Heart left ventricle (tissue), 16 donors: ENCODE data around the gene NUAK2. TPM values are rescaled to one million over a fixed set of nuclear protein-coding genes. Genes with fewer than 3 reads are reported as not detected.

ENCODE experiments used
- ATAC-seq, 4 donors: fragments of 200-7000 bp; cut with Tn5 transposase; one replicate each; pipeline ENCODE4 v1.9.1; 2020 to 2022; ENCODE audit warnings: moderate library complexity in 4 of 4, mild to moderate bottlenecking in 3 of 4, moderate number of reproducible peaks in 1 of 4
- DNase-seq, 5 donors: peaks; one replicate each; pipeline ENCODE4 v3.0.0-alpha.2; 2020
- H3K27ac ChIP-seq, 12 donors: fragments of 200-600 bp; sonication (generic) in 4 of 12; one replicate each; pipeline versions ENCODE4 v1.5.0 to v1.8.0; 2016 to 2022; ENCODE audit warnings: mild to moderate bottlenecking in 2 of 12
- H3K27me3 ChIP-seq, 9 donors: fragments of 200-600 bp; sonication (generic) in 2 of 9; one replicate each; pipeline versions ENCODE4 v1.5.1 to v1.8.0; 2016 to 2022; ENCODE audit warnings: mild to moderate bottlenecking in 3 of 9
- H3K36me3 ChIP-seq, 9 donors: fragments of 200-600 bp; sonication (generic) in 2 of 9; one replicate each; pipeline versions ENCODE4 v1.5.0 to v1.8.0; 2018 to 2022; ENCODE audit warnings: mild to moderate bottlenecking in 2 of 9
- H3K4me1 ChIP-seq, 12 donors: fragments of 200-600 bp; sonication (generic) in 4 of 12; one replicate each; pipeline versions ENCODE4 v1.5.0 to v1.8.0; 2016 to 2022; ENCODE audit warnings: mild to moderate bottlenecking in 3 of 12
- H3K4me3 ChIP-seq, 12 donors: fragments of 200-600 bp; sonication (generic) in 4 of 12; one replicate each; pipeline versions ENCODE4 v1.5.0 to v1.8.0; 2017 to 2022; ENCODE audit warnings: mild to moderate bottlenecking in 9 of 12, moderate library complexity in 4 of 12
- H3K9me3 ChIP-seq, 12 donors: fragments of 200-600 bp; sonication (generic) in 4 of 12; one replicate each; pipeline versions ENCODE4 v1.5.0 to v1.8.0; 2016 to 2022; ENCODE audit warnings: mild to moderate bottlenecking in 1 of 12
- POLR2A ChIP-seq, 2 donors: fragments of 450-650 bp; IDR thresholded peaks; one replicate each; pipeline ENCODE4 v1.6.1; 2017; ENCODE audit warnings: antibody characterized with exemption in 2 of 2, mild to moderate bottlenecking in 2 of 2, moderate library complexity in 2 of 2
- WGBS, 4 donors: extraction: QIAGEN DNeasy Blood & Tissue Kit in 2 of 4; methylation state at CpG; one replicate each; pipeline versions ENCODE4 v1.1.5 to v1.1.7; 2013 to 2018; 5-methylcytosine and 5-hydroxymethylcytosine counted together
- intact Hi-C, 10 donors: fragments of 100-400 bp; cut with DNase I; formaldehyde crosslinking; loops; one replicate each; pipeline versions ENCODE4 v1.11.1 to v1.14.2; 2022
- polyA plus RNA-seq, 2 donors: library from polyadenylated mRNA; stranded (reverse); fragments of 200-250 nt; gene quantifications; one replicate each; pipeline ENCODE4 v1.2.3, GENCODE V29; 2013
- total RNA-seq, 9 donors: library from RNA; depleted of rRNA in 2 of 9; stranded (reverse); fragments of >200 nt in 2 of 9; fragmentation: NEBNext Ultra II Directional in 3 of 9; extraction: Animal tissue kit (Norgen Biotek cat#: 25700) in 3 of 9; gene quantifications; one replicate each; pipeline versions ENCODE4 v1.1.0 to v1.2.4, GENCODE V29; 2016 to 2023
- TF ChIP-seq, protein P1 (sequence below), 12 donors: fragments of 200-600 bp; sonication (generic) in 4 of 12; IDR thresholded peaks; one replicate each; pipeline versions ENCODE4 v1.5.0 to v1.8.0; 2018 to 2022; ENCODE audit warnings: antibody characterized with exemption in 12 of 12, mild to moderate bottlenecking in 5 of 12
- donor health status: ischemic (EF 13 %, LVEDD 7.1; RV severe dilation, severe dysfunction).
- donor health status: healthy with polysubstance abuse.
- donor health status: DM: no; HTN: yes; CAD: no.
- donor health status: DM: no; HTN: no; CAD: no.
- donor health status: ischemic (EF 25% LVEDD 6.9; RV normal size, moderate dysfunction).
- donor health status: ischemic (EF 25% LVEDD 5.7; RV mildly dilated, moderate dysfunction).
- donor health status: healthy.
- donor health status: DM: yes; HTN: yes; CAD: no.
- donor health status: ischemic (EF 35%, LVEDD 5.7; RV mildly dilated, moderate dysfunction).
- donor health status: nonischemic (EF 11% LVEDD 7.7; RV severe dilation, severe dysfunction).
- donor health status: DM: yes; HTN: yes; CAD: no.
- donor health status: PGD.
- donor health status: ischemic (EF 29% LVEDD 5.4; RV normal size, mild dysfunction).
- donor health status: nonischemic (EF 23%, LVEDD 6.1; RV moderate dilation, normal function).

The NUAK2 gene
- total and polyA plus RNA-seq, 11 donors: 0.25 to 2.6 (median 0.66) TPM

DNA sequence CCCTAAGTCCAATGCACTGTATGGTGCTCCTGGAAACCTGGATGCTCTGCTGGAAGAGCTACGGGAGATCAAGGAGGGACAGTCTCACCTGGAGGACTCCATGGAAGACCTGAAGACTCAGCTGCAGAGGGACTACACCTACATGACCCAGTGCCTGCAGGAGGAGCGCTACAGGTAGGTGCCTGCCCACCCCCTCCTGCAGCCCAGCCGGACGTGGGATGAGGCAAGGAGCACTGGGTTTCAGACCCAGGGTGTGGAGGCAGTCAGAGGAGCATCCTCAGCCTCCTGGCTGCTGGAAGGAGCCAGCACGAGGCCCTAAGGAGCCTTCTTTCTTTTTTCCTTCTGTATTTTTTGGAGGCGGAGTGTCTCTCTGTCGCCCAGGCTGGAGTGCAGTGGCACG lies 51.8 kb downstream of the NUAK2 start:
- no peak for DNase-seq
- H3K4me3 ChIP-seq: no peak overlapping the region
- 93 to 98% (median 96%) methylated on average over 8 of the region's 8 CpGs for WGBS, 4 donors
- ATAC-seq: no peak
- TF ChIP-seq, protein P1, sequence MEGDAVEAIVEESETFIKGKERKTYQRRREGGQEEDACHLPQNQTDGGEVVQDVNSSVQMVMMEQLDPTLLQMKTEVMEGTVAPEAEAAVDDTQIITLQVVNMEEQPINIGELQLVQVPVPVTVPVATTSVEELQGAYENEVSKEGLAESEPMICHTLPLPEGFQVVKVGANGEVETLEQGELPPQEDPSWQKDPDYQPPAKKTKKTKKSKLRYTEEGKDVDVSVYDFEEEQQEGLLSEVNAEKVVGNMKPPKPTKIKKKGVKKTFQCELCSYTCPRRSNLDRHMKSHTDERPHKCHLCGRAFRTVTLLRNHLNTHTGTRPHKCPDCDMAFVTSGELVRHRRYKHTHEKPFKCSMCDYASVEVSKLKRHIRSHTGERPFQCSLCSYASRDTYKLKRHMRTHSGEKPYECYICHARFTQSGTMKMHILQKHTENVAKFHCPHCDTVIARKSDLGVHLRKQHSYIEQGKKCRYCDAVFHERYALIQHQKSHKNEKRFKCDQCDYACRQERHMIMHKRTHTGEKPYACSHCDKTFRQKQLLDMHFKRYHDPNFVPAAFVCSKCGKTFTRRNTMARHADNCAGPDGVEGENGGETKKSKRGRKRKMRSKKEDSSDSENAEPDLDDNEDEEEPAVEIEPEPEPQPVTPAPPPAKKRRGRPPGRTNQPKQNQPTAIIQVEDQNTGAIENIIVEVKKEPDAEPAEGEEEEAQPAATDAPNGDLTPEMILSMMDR (IDR thresholded peaks at IDR 0.05): no peak
- no peak for TF ChIP-seq POLR2A (IDR thresholded peaks at IDR 0.05)
- H3K9me3 ChIP-seq: no peaks in the 10 kb centered on the region
- peaks cover 0 to 42% (median 13%) of the 10 kb centered on the region in 12 donors for H3K4me1 ChIP-seq
- no peak overlapping the region for H3K27ac ChIP-seq
- H3K27me3 ChIP-seq: no peaks in the 10 kb centered on the region
- intact Hi-C loops: loop anchor here in 1 of 10 donors (10.0 kb wide), 2 partner anchors 215 to 255 kb away; no protein-coding TSS in a partner anchor
- no peaks in the 10 kb centered on the region for H3K36me3 ChIP-seq

DNA sequence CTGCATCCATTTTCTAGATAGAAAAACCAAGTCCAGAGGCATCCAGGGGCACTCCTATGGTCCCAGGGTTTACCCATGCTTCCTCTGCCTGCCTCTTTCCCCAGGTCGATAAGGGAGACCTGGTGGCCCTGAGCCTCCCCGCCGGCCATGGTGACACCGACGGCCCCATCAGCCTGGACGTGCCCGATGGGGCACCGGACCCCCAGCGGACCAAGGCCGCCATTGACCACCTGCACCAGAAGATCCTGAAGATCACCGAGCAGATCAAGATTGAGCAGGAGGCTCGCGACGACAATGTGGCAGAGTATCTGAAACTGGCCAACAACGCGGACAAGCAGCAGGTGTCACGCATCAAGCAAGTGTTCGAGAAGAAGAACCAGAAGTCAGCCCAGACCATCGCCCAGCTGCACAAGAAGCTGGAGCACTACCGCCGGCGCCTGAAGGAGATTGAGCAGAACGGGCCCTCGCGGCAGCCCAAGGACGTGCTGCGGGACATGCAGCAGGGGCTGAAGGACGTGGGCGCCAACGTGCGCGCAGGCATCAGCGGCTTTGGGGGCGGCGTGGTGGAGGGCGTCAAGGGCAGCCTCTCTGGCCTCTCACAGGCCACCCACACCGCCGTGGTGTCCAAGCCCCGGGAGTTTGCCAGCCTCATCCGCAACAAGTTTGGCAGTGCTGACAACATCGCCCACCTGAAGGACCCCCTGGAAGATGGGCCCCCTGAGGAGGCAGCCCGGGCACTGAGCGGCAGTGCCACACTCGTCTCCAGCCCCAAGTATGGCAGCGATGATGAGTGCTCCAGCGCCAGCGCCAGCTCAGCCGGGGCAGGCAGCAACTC lies 52.5 kb downstream of the NUAK2 start:
- ATAC-seq (no peak), DNase-seq (no peak)
- no peaks in the 10 kb centered on the region for H3K27me3 ChIP-seq
- H3K4me3 ChIP-seq: no peak overlapping the region
- intact Hi-C loops: no loop called here
- TF ChIP-seq, protein P1 (IDR thresholded peaks at IDR 0.05): no peak
- TF ChIP-seq POLR2A (IDR thresholded peaks at IDR 0.05): no peak
- no peaks in the 10 kb centered on the region for H3K9me3 ChIP-seq
- no peak overlapping the region for H3K27ac ChIP-seq
- 95 to 96% (median 95%) methylated on average over 40 to 48 of the region's 48 CpGs for WGBS, 4 donors
- H3K36me3 ChIP-seq: no peaks in the 10 kb centered on the region
- H3K4me1 ChIP-seq: peaks cover 0 to 40% (median 13%) of the 10 kb centered on the region in 12 donors

DNA sequence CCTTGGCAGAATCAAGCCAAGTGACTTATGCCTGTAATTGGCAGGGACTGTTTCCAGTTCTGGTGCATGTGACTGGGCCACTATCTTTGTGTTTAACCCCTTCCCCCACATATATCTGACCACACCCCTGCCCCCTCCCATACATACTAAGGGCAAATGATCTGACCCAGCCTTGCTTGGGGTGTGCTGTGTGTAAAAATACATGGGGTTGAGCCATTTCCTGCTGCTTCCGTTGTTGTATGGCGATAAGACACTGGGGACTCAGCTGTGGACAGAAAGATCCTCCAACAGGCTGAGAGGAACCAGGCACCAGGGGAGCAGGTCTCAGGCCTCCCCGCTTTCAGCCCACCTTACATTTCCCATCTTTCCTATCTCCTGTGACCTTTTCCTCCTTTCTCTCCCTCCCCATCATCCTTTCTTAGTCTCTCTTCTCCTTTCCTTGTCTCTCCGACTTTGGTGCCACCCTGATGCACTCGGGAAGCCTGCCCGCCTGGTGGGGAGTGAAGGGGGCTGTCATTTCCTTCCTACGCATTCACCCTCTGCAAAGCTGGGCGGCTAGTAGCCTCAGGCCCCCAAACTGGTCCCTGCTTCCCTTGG lies 54.1 kb downstream of the NUAK2 start:
- ATAC-seq: no peak
- no peak for TF ChIP-seq POLR2A (IDR thresholded peaks at IDR 0.05)
- TF ChIP-seq, protein P1 (IDR thresholded peaks at IDR 0.05): no peak
- no peak overlapping the region for H3K27ac ChIP-seq
- H3K4me1 ChIP-seq: peaks cover 0 to 39% (median 14%) of the 10 kb centered on the region in 12 donors
- H3K27me3 ChIP-seq: no peaks in the 10 kb centered on the region
- WGBS, 4 donors: 67 to 77% (median 70%) methylated on average over 8 of the region's 8 CpGs
- H3K36me3 ChIP-seq: no peaks in the 10 kb centered on the region
- intact Hi-C loops: no loop called here
- no peak overlapping the region for H3K4me3 ChIP-seq
- DNase-seq: no peak
- no peaks in the 10 kb centered on the region for H3K9me3 ChIP-seq

DNA sequence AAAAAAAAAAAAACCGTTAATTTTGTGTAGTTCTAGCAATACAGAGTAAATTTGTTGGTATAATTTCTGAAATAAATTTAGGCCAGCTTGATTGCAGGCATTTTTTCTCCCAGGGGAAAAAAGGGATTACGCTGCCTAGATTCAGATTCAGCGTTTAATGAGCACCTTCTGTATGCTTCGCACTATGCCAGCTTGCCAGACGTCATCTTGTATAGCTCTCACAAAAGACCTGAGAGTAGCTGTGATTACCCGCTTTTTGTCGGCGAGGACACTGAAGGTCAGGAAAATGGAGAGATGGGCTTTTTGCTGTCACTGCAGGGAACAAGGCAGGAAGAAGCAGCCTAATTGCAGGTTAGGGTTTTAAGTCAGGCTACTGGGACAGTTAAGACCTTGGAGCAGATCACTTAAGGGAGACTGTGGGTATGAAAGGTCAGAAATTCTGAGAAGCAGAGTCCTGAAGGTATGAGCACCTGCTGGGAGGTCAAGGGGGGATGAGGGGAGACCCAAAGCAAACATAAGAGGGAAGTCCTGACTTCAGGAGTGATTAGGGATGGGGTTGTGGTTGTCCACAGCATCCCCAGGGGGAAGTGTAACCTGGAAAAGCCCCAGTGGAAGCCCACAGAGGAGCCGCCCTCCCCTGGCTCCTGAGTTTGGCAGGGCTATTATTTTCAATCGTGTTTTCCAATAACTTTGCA lies 54.8 kb downstream of the NUAK2 start:
- H3K9me3 ChIP-seq: no peaks in the 10 kb centered on the region
- no peak overlapping the region for H3K27ac ChIP-seq
- ATAC-seq (no peak), DNase-seq (no peak)
- TF ChIP-seq, protein P1 (IDR thresholded peaks at IDR 0.05): no peak
- TF ChIP-seq POLR2A (IDR thresholded peaks at IDR 0.05): no peak
- 77 to 85% (median 81%) methylated on average over 10 of the region's 10 CpGs for WGBS, 4 donors
- no peaks in the 10 kb centered on the region for H3K36me3 ChIP-seq
- H3K27me3 ChIP-seq: no peaks in the 10 kb centered on the region
- no peak overlapping the region for H3K4me3 ChIP-seq
- intact Hi-C loops: no loop called here
- H3K4me1 ChIP-seq: peaks cover 0 to 42% (median 18%) of the 10 kb centered on the region in 12 donors
